NCI-H128 (cell line): ENCODE results near the gene ALDH4A1.
"Not testable (repeated sequence)": the region's sequence is repeated elsewhere in the genome, so short reads cannot be mapped to it uniquely, and the experiment has no call there.

Experiments
- DNase-seq: peaks from one replicate; lab custom pipeline; 2025; ENCODE audit not compliant: unreplicated experiment; lab: John Stamatoyannopoulos, UW

ALDH4A1 gene

DNA sequence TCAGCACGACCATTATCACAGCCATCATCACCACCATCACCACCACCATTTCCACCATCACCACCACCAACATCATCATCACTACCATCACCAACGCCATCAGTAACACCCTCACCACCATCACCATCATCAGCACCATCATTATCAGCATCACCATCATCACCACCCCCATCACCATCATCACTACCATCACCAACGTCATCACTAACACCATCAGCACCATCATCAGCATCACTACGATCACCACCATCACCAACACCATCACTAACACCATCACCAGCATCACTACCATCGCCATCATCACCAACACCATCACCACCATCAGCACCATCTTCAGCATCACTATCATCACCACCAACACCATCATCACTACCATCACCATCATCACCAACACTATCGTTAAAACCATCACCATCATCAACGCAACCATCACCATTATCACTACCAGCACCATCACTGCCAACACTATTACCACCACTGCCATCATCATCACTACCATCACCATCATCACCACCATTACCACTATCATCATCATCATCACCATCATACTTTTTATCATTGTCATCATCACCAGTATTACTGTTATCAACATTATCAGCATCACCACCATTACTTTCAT is 44.2 kb downstream of the ALDH4A1 start:
- no peak for DNase-seq

DNA sequence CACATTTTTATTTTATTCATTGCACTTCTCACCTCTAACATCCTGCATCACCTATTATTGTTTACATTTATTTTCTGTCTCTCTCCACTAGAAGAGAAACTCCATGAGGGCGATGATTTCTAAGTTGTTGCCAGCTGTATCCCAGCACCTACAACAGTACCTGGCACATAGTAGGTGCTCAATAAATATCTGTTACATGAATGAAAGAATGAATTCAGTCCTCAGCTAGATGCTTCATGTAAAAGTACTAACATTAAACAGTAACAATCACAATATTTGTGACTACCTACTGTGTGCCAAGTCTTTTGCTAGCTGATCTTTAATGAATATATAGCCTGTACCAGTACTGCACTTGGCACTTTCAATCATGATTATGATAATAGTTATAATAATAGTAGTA is 45.9 kb downstream of the ALDH4A1 start:
- DNase-seq, result no peak

DNA sequence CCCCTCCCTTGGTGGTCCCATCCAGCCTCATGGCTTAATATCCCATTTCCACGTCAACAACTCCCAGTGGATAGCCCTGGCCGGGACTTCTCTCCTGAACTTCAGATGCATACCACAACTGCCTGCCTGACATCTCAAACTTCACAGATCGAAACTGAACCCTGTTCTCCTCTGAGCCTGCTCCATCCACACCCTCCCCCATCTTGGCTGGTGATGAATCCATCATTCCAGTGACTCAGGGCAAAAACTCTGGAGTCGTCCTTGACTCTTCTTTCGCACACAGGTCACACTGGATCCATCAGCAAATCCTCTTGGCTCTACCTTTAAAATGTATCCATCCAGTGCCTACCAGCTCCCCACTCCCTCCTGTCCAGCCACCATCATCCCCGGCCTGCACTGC is 46.8 kb downstream of the ALDH4A1 start:
- no peak for DNase-seq

DNA sequence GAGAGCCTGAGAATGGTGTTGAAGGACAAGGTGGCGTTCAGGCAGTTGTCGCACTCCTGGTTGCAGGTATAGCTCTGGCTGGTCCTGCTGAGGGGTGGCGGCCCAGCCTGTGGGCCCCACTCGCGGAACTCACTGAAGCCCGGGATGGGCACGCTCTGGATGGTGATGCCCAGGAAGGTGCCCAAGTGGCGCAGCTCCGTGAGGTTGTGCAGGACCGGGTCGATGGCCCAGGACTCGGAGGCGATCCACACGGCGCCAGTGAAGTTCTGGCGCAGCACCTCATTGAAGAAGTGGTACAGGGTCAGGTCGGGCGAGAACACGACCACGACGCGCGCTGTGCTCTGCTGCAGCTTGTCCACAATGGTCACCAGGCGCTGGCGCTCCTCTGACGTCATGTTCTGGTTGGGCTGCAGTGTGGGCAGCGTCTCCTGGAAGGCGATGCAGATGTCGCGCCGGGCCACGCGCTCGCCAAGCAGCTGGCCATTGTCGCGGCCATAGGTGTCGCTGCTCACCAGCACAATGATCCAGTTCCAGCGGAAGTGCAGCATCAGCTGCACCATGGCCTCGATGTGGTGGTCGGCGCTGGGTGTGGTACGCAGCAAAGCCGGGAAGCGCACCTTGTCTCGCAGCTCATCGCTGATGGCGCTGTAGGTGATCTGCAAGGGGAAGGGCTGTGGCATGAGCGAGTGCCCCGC is 47.9 kb downstream of the ALDH4A1 start:
- DNase-seq, result no peak

DNA sequence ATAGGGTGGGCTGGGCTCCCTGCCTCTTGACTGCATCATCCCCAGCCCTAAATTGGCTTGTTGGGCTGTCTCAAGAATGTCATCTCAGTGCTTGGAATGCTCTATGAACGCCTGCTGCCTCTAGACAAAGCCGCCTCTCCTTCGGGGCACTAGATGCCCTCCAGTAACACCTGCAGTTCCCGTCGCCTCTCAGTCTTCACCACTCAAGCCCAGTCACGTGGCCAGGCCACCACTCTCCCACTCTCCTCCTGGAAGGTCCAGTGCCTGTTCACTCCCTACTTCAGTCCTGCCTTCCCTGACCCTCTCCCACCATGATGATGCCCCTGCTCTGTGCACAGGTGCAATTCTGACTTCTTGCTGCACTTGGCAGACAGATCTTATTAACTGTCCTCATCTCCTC is 49.9 kb downstream of the ALDH4A1 start:
- no peak for DNase-seq

DNA sequence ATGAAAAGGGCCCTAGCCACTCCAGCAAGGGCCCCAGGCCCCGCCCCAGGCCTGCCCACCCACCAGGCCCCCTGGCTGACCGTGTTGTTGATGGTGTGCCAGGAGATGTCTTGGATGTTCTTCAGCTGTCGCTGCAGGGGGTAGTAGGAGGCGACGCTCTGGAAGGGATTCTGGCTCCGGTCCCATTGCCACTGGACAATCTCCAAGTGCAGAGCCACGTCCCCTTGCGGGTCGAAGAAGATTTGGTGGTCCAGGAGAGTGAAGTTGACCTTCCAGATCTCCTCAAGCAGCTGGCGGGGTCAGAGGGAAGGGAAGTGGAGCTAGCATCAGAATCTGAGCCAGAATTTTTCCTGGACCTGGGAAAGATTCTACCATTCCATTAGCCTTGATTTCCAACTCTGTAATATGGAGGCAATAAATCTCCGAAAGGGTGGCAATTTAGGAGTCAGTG is 53.1 kb downstream of the ALDH4A1 start:
- DNase-seq, result no peak

DNA sequence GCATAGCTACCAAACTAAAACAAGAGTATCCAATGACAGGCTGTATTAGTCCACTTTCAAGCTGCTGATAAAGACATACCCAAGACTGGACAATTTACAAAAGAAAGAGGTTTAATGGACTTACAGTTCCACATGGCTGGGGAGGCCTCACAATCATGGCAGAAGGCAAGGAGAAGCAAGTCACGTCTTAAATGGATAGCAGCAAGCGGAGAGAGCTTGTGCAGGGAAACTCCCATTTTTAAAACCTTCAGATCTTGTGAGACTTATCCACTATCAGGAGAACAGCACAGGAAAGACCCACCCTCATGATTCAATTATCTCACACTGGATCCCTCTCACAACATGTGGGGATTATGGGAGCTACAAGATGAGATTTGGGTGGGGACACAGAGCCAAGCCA is 54.6 kb downstream of the ALDH4A1 start:
- DNase-seq, result not testable (repeated sequence)

DNA sequence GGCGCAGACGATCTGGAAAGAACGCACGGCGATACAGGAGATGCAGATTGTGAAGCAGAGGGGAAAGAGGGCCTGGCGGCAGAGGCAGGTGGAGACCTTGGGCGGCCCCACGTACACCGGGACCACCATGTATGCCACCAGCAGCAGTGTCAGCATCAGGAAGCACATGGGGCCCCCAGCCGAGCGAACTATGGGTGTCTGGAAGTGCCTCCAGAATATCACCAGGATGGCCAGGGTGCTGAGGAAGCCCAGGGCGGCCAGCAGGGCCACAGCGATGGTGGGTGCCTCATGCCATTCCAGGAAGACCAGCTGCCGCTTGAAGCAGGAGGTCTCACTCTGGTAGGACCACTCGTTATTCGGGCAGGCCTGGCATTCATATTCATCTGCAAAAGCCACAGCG is 62.2 kb downstream of the ALDH4A1 start:
- no peak for DNase-seq

DNA sequence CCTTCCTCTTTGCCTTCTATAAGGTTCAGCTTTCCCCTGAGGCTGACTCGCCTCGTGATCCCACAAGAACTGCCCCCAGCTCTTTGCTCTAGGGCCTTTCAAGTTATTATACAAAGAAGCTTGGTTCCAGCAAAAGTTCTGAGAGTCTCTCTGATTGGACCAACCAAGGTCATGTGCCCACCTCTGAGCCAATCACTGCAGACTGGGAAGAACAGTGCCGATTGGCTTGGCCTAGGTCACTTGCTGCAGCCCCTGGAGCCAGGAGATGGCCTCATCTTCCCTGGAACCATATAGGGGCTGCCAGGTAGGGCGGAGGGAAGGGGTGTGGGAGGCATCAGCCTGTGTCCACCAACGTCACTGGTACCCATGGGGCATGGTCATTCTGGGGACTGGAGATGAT is 65.7 kb downstream of the ALDH4A1 start:
- DNase-seq, result no peak

DNA sequence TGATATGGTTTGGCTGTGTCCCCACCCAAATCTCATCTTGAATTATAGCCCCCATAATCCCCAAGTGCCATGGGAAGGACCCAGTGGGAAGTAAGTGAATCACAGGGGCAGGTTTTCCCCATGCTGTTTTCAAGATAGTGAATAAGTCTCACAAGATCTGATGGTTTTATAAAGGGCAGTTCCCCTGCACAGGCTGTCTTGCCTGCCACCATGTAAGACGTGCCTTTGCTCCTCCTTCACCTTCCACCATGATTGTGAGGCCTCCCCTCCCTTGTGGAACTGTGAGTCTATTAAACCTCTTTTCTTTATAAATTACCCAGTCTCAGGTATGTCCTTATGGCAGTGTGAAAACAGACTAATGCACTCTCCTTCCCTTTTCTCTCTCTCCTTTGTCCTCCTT is 70.0 kb downstream of the ALDH4A1 start:
- not testable (repeated sequence) for DNase-seq

DNA sequence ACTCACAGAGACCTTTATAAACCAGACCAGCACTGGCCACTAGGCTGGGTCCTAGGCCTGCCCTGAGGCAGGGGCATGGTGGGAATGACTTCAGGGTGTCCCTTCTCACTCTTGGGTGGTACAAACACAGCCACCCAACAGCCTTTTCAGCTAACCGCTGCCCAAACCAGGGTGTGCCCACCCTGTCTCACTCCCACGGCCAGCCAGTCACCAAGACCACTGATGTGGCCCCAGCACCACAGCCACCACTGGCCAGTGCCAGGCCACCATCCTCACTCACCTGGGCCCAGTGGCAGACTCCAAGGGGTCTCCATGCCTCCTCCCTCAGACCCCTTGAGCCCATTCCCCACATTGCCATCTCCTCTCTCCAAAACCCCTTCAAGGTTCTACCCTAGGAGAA is 70.7 kb downstream of the ALDH4A1 start:
- DNase-seq, result no peak

DNA sequence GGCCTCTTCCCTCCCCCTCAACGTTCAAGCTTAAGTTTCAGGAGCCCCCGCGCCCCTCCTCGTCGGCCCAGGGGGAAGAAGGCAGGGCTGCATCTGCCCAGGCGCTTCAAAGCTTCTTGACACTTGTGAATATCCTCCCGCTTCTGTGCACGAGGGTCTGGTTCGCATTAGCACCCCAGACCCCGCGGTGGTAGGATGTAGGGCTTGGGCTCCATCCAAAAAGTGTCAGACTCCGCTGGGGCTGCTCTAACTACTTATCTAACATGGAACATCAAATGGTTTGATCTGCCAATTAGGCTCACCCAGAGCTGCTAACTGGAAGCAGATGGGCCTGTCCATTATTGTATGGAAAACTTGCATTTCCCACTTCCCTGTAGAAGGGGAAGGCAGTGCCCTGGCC is 71.8 kb downstream of the ALDH4A1 start:
- no peak for DNase-seq

DNA sequence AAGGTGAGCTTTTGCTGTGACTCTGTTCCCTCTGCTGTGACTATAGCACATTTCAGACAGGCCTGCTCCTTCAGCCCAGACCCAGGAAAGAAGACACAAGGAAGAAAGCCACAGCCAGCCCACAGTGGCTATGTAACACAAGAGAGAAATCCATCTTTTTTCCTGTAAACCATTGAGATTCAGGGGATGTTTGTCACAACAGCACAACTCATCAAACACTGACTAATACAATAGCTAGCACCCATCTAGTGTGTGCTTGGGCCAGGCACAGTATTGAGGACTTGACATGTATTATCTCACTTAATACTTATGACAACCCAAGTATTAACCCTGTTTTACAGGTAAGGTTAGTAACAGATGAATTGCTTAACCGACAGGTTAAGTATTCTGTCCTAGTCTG is 72.7 kb downstream of the ALDH4A1 start:
- no peak for DNase-seq

DNA sequence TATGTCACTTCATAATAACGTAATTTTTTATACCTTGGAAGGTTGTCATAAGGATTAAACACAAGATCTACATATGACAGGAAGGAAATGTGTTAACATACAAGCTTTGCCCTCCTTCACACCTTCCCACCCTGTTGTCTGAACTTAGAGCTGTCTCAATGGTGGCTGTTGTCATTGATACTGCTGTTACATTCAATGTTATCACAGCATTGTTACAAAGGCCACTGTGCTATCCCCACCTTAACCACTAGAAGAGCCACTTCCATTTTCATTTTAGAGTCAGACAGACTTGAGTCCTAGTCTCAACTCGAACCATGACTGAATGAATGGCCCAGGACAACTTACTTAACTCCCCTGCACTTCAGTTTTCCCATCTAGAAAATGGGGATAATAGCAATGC is 74.1 kb downstream of the ALDH4A1 start:
- DNase-seq, result no peak

DNA sequence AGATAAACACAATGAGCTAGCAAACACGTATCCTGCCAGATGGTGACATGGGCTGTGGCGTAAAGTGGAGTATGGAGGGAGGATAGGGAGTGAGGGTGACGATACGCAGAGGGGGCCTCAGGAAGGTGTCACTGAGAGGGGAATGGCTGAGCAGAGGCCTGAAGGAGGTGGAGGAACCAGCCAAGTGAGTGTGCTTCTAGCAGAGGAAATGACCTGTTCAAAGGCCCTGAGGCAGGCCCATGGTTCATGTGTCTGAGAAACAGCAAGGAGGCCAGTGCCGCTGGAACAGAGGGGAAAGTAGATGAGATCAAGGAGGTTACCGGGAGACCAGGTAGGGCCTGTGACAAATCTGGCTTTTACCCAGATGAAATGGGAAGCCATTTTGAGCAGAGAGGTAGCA is 78.9 kb downstream of the ALDH4A1 start:
- DNase-seq, result no peak
